Subcutaneous adipose tissue (tissue), 4 donors: ENCODE data around the gene PFKFB3. TPM values are rescaled to one million over a fixed set of nuclear protein-coding genes. Genes with fewer than 3 reads are reported as not detected.

ENCODE experiments used
- CTCF ChIP-seq: fragments of 450-650 bp; IDR thresholded peaks from one replicate; pipeline ENCODE4 v1.5.1; 2016; ENCODE audit warnings: low read depth, mild to moderate bottlenecking, control low read depth, antibody characterized with exemption, moderate library complexity
- total RNA-seq, 4 donors: library from RNA; depleted of rRNA; stranded (reverse); fragments of >200 nt; gene quantifications; one replicate each; pipeline ENCODE4 v1.1.0, GENCODE V29; 2016

Gene PFKFB3
- total RNA-seq, 4 donors from 2014 or later: 383 to 1,460 (median 500) TPM

GRCh38 chr10:6213257-6213905 is 10.6 kb downstream of the PFKFB3 start:
- no peak for TF ChIP-seq CTCF

GRCh38 chr10:6213908-6214307 is 11.2 kb downstream of the PFKFB3 start:
- TF ChIP-seq CTCF: no peak

GRCh38 chr10:6214612-6215011 is 11.9 kb downstream of the PFKFB3 start:
- TF ChIP-seq CTCF: no peak

GRCh38 chr10:6215241-6215640 is 12.5 kb downstream of the PFKFB3 start:
- no peak for TF ChIP-seq CTCF

- no peak for TF ChIP-seq CTCF
Measured at GRCh38 chr10:6215683-6216484, 13.2 kb downstream of the PFKFB3 start.

- TF ChIP-seq CTCF: no peak
Measured at GRCh38 chr10:6216916-6217315, 14.2 kb downstream of the PFKFB3 start.

GRCh38 chr10:6217611-6218010 is 14.9 kb downstream of the PFKFB3 start:
- TF ChIP-seq CTCF: no peak
